Measurements from ENCODE around the gene ARMH1.
A peak's percentile ranks its signal among the peaks of the same experiment; 100 is the strongest.
"Not testable (repeated sequence)": the region's sequence is repeated elsewhere in the genome, so short reads cannot be mapped to it uniquely, and the experiment has no call there.

ARMH1 gene

GRCh38 chr1:44645476-44646244, 28.9 kb upstream of the ARMH1 start:
- DNase-seq, result no peak

- DNase-seq, result no peak
These were observed 28.0 kb upstream of the ARMH1 start for GRCh38 chr1:44646261-44647110.

GRCh38 chr1:44647896-44648295, 26.6 kb upstream of the ARMH1 start:
- DNase-seq, result no peak

DNA sequence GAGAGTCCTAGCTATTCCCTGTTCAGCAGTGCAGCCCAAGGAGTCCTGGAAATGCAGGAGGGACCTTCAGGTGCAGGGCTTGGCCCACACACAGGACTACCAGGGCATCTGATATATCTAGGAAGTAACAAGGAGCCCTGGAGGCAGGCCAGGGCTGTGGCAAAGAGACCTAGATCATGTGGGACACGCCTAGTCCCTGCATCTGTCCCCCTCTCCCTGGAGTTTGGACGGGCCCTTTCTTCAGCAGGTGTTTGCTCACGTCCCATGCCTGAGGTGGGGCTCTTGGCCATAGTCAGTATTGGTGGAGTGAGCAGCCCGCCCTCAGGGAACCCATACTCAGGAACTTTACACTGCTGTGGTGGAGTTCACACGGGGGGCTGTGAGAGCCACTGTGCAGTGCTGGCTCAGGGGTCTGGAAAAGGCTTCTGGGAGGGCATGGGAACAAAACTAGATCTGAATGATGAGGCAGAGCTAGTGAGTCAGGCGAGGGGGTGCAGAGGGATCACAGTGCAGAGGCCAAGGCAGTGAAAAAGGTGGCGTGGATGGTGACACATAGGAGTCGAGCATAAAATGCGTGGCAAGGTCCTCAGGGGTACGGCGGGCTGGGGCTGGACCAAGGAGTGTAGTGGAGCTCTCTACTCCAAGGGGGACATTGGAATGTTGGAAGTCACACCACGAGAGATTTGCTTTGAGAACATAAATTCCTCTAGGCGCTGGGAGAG, 25.8 kb upstream of the ARMH1 start:
- DNase-seq, result no peak

DNA sequence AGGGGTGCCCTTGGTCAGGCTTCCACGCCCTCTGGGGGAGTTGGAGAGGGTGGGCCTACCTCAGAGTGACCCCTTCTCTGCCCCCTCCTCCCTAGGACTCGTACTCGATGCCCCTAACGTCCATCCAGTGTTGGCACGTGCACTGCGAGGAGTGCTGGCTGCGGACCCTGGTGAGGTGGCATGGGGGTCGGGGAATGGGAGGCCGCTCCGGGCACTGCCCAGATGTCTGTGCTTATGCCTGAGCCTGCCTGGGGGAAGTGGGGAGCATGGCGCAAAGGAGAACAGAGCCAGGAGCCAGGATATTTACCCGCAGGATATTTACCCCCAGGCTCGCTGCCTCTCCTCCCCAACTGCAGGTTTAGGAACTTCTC, 24.7 kb upstream of the ARMH1 start:
- no peak for DNase-seq

GRCh38 chr1:44650159-44650831, 24.2 kb upstream of the ARMH1 start:
- no peak for DNase-seq

DNA sequence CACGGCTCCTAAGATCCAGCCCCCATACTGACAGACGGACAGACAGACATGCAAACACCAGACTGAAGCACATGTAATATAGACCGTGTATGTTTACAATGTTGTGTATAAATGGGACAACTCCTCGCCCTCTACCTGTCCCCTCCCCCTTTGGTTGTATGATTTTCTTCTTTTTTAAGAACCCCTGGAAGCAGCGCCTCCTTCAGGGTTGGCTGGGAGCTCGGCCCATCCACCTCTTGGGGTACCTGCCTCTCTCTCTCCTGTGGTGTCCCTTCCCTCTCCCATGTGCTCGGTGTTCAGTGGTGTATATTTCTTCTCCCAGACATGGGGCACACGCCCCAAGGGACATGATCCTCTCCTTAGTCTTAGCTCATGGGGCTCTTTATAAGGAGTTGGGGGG, 23.4 kb upstream of the ARMH1 start:
- DNase-seq, result no peak

DNA sequence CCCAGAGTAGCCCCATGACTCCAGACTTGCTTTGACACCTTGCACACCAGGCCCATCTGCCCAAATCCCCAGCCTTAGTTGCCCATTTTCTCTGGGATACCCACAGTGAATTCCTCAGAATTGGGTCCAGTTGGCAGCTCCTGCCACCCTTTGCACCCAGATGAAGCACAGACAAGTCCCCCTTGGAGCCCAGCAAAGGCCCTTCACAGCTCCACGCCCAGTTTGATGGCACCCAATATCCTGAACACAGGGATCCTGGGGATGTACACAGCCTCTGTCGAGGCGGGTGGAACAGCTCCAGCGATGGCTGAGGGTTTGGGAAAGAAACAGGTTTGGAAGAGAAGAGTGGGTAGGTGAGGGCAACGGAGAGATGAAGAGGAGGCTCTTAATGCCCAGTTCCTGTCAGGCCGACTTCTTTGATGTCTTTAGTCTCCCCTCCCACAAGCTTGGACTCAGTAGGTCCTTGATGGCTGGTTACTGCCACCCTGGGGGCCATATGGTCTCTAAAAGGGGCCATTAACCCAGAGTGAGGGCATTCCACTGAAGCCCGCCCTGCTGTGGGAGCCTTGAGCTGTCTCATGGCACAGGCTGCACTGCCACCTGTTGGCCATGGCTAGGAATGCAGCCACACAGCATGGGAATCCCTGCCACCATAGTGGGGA, 21.9 kb upstream of the ARMH1 start:
- DNase-seq, result peak; percentile 29 to 31

- no peak for DNase-seq
These were observed 21.2 kb upstream of the ARMH1 start for GRCh38 chr1:44653107-44653964.

- no peak for DNase-seq
These were observed 19.8 kb upstream of the ARMH1 start for GRCh38 chr1:44654621-44655187.

GRCh38 chr1:44655609-44656008, 18.9 kb upstream of the ARMH1 start:
- DNase-seq, result peak in 1 of 2 donors; percentile 23

DNA sequence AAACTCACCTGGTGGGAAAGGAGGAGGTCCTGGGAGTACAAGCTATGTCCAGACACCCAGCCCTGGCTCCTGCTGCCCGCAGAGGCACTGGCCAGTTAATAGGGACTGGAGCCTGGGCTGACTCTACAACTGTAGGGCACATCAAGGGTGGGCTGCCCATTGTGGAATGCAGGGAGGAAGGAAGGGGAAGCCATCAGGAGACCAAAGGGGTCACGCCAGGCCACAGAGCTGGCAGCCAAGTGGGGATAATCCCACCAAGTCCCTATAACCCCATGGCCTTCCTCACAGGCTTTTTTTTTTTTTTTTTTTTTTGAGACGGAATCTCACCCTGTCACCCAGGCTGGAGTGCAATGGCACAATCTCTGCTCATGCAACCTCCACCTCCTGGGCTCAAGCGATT, 14.9 kb upstream of the ARMH1 start:
- DNase-seq, result no peak

DNA sequence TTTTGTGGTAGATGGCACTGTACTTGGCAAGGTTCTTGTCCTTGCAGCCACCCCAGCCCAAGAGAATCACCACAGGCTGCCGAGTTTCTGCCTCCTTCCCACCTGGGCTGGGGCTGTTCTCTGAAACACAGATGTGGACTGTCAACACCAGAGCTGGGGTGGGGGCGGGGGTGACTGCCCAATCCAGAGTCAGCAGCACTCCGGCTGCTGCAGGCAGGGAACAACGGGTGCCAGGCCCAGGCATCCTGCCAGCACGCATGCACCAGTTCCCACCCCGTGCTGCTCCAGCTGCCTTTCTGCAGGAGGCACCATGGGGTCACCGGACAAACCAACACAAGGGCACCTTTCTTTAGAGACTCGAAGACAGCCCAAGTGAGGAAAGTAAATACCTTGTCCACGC, 14.3 kb upstream of the ARMH1 start:
- no peak for DNase-seq

DNA sequence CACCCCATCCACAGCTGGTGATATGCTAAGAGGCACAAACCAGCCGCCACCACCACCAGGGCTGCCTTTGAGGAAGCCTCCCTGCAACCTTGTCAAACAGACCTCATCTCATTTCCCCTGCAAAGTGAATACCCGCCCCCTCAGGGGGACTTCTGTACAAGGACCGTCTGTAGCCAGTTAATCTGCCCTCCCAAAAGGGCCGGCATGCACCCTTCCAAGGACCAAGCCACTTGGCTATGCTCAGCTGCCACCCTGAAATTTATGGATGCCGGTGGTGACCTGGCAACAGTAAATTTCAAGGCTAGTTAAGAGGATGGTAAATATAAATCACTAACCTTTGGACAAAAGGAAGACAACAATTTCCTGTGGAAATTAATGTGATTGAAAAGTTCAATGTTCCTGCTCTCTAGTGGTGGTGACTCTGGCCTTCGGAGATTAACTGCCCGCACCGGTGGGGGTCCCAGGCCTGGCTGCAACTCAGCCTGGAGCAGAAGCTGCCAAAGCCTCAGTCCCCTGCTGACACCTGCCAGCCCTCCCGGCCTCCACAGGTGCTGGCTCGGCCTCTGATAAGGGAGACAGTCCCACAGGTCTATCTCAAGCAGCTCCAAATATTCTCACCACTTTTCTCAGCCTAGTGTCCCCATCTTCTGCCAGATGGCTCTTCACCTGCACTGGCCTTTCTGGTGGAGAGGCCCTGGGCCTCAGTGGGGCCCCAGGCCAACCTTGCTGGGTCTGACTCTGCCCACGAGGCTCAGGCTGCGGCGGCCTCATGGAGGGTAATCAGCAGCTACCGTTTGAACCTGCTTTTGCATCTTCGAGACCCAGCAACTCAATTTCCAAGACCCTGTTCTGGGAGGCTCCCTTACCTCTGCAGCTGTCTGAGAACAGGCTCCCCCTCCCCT, 12.5 kb upstream of the ARMH1 start:
- DNase-seq, result peak in 1 of 2 donors; percentile 25

GRCh38 chr1:44662683-44663030, 11.9 kb upstream of the ARMH1 start:
- no peak for DNase-seq

DNA sequence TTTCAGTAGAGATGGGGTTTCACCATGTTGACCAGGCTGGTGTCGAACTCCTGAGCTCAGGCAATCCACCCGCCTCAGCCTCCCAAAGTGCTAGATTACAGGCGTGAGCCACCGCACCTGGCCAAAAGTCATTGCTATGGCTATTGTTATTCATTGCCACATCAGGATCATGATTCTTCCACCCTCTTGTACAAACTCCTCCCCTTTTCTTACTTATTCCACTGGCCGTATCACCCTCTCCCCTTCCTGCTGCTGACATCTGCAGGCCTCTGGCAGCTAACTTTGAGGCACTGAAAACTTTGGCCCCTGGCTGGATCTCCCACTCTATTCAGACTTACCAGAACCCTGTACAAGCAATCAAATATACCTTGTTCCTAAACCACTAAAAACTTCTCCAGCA, 11.1 kb upstream of the ARMH1 start:
- DNase-seq, result no peak

- peak in 1 of 2 donors; percentile 72 for DNase-seq
These were observed 9.7 kb upstream of the ARMH1 start for GRCh38 chr1:44664730-44665370.

- not testable (repeated sequence) for DNase-seq
These were observed 7.8 kb upstream of the ARMH1 start for GRCh38 chr1:44666719-44667118.

Measured in bone marrow (tissue), 2 donors.